Stimulated activated CD4-positive, alpha-beta T cell treated with anti-CD3 and anti-CD28 coated beads, Interleukin-2, amount 100 ng/mL, for 24 hours (primary cell): ENCODE results near the gene OR4D1.
A peak's percentile ranks its signal among the peaks of the same experiment; 100 is the strongest.
"Not testable (repeated sequence)": the region's sequence is repeated elsewhere in the genome, so short reads cannot be mapped to it uniquely, and the experiment has no call there.

Experiments
- DNase-seq, 2 donors: peaks; one replicate each; pipeline ENCODE4 v3.0.0-alpha.2; 2020

Gene OR4D1

GRCh38 chr17:58147930-58148434, at the start of gene OR4D1:
Gene OR4D1, plus strand, starts transcription at chr17:58148384. Its CDS starts 6,770 bp downstream, at chr17:58155154.
- DNase-seq, result no peak

- no peak for DNase-seq
Measured at GRCh38 chr17:58100506-58100905, 47.7 kb upstream of the OR4D1 start.

GRCh38 chr17:58101898-58102297, 46.3 kb upstream of the OR4D1 start:
- not testable (repeated sequence) for DNase-seq

GRCh38 chr17:58105093-58105492, 43.1 kb upstream of the OR4D1 start:
- no peak for DNase-seq

GRCh38 chr17:58107306-58107705, 40.9 kb upstream of the OR4D1 start:
- no peak for DNase-seq

- DNase-seq, result no peak
Measured at GRCh38 chr17:58109197-58109596, 39.0 kb upstream of the OR4D1 start.

GRCh38 chr17:58110012-58110411, 38.2 kb upstream of the OR4D1 start:
- no peak for DNase-seq

GRCh38 chr17:58111676-58112075, 36.5 kb upstream of the OR4D1 start:
- no peak for DNase-seq

GRCh38 chr17:58112970-58113631, 35.1 kb upstream of the OR4D1 start:
- peak; percentile 92 for DNase-seq

GRCh38 chr17:58113947-58114346, 34.2 kb upstream of the OR4D1 start:
- no peak for DNase-seq

- DNase-seq, result no peak
Measured at GRCh38 chr17:58117382-58117781, 30.8 kb upstream of the OR4D1 start.

GRCh38 chr17:58119491-58119890, 28.7 kb upstream of the OR4D1 start:
- DNase-seq, result no peak

- DNase-seq, result peak; percentile 26 to 58
Measured at GRCh38 chr17:58120195-58120822, 27.9 kb upstream of the OR4D1 start.

GRCh38 chr17:58121925-58122324, 26.3 kb upstream of the OR4D1 start:
- no peak for DNase-seq

GRCh38 chr17:58127846-58128245, 20.3 kb upstream of the OR4D1 start:
- DNase-seq, result no peak

- DNase-seq, result not testable (repeated sequence)
Measured at GRCh38 chr17:58132697-58133096, 15.5 kb upstream of the OR4D1 start.

- DNase-seq, result no peak
Measured at GRCh38 chr17:58136669-58137279, 11.4 kb upstream of the OR4D1 start.

GRCh38 chr17:58141505-58141904, 6.7 kb upstream of the OR4D1 start:
- DNase-seq, result no peak

GRCh38 chr17:58143335-58143734, 4.8 kb upstream of the OR4D1 start:
- not testable (repeated sequence) for DNase-seq

GRCh38 chr17:58144801-58145200, 3.4 kb upstream of the OR4D1 start:
- no peak for DNase-seq

- no peak for DNase-seq
Measured at GRCh38 chr17:58148609-58149008, 425 bp downstream of the OR4D1 start.

- DNase-seq, result no peak
Measured at GRCh38 chr17:58150394-58150793, 2.2 kb downstream of the OR4D1 start.

GRCh38 chr17:58153046-58153445, 4.9 kb downstream of the OR4D1 start:
- peak; percentile 36 to 44 for DNase-seq

GRCh38 chr17:58153671-58154070, 5.5 kb downstream of the OR4D1 start:
- DNase-seq, result no peak
